ENCODE results near the gene SIT1. TPM values are rescaled to one million over a fixed set of nuclear protein-coding genes. Genes with fewer than 3 reads are reported as not detected.
A peak's percentile ranks its signal among the peaks of the same experiment; 100 is the strongest.

SIT1 gene
- total RNA-seq, 1 donor from 2014 or later: 0.33 TPM

GRCh38 chr9:35662437-35662836 is 11.7 kb upstream of the SIT1 start:
- Mint-ChIP-seq H3K4me3 (peak overlapping the region; percentile 87), H3K9me3 (peaks cover 3% of the 10 kb centered on the region), H3K4me1 (peaks cover 61% of the 10 kb centered on the region), H3K36me3 (ENCODE audit: low read depth) (peaks cover 10% of the 10 kb centered on the region), H3K27ac (ENCODE audit: unreplicated experiment) (no peak overlapping the region), H3K27me3 (ENCODE audit: low read depth) (peaks cover 6% of the 10 kb centered on the region)
- no peak for TF ChIP-seq CTCF (conservative IDR thresholded peaks at IDR 0.05)
- no peak for DNase-seq (ENCODE audit: low read depth, low spot score)

GRCh38 chr9:35661756-35662350 is 11.1 kb upstream of the SIT1 start:
- no peak for DNase-seq (ENCODE audit: low read depth, low spot score)
- Mint-ChIP-seq H3K27me3 (ENCODE audit: low read depth) (peaks cover 7% of the 10 kb centered on the region), H3K36me3 (ENCODE audit: low read depth) (peaks cover 10% of the 10 kb centered on the region), H3K27ac (ENCODE audit: unreplicated experiment) (no peak overlapping the region), H3K4me3 (peak overlapping the region; percentile 87), H3K4me1 (peaks cover 67% of the 10 kb centered on the region), H3K9me3 (peaks cover 3% of the 10 kb centered on the region)
- TF ChIP-seq CTCF (conservative IDR thresholded peaks at IDR 0.05): no peak

- peaks cover 3% of the 10 kb centered on the region for H3K9me3 Mint-ChIP-seq
- peak overlapping the region; percentile 68 for H3K27ac Mint-ChIP-seq (ENCODE audit: unreplicated experiment)
- peaks cover 72% of the 10 kb centered on the region for H3K4me1 Mint-ChIP-seq
- peaks cover 9% of the 10 kb centered on the region for H3K27me3 Mint-ChIP-seq (ENCODE audit: low read depth)
- TF ChIP-seq CTCF (conservative IDR thresholded peaks at IDR 0.05): no peak
- no peak for DNase-seq (ENCODE audit: low read depth, low spot score)
- peaks cover 10% of the 10 kb centered on the region for H3K36me3 Mint-ChIP-seq (ENCODE audit: low read depth)
- peak overlapping the region; percentile 85 for H3K4me3 Mint-ChIP-seq
Measured at GRCh38 chr9:35660966-35661415, 10.3 kb upstream of the SIT1 start.

- Mint-ChIP-seq H3K4me3 (peak overlapping the region; percentile 88), H3K9me3 (peaks cover 3% of the 10 kb centered on the region), H3K27me3 (ENCODE audit: low read depth) (peaks cover 9% of the 10 kb centered on the region), H3K36me3 (ENCODE audit: low read depth) (peaks cover 10% of the 10 kb centered on the region), H3K4me1 (peaks cover 62% of the 10 kb centered on the region), H3K27ac (ENCODE audit: unreplicated experiment) (no peak overlapping the region)
- no peak for DNase-seq (ENCODE audit: low read depth, low spot score)
- TF ChIP-seq CTCF (conservative IDR thresholded peaks at IDR 0.05): no peak
Measured at GRCh38 chr9:35659340-35659739, 8.6 kb upstream of the SIT1 start.

- Mint-ChIP-seq H3K4me1 (peaks cover 58% of the 10 kb centered on the region), H3K27ac (ENCODE audit: unreplicated experiment) (no peak overlapping the region)
Measured at GRCh38 chr9:35658968-35659220, 8.2 kb upstream of the SIT1 start.

More at GRCh38 chr9:35658968-35659220, 8.2 kb upstream of the SIT1 start:
- Mint-ChIP-seq H3K4me3 (peak overlapping the region; percentile 88), H3K27me3 (ENCODE audit: low read depth) (peaks cover 9% of the 10 kb centered on the region), H3K36me3 (ENCODE audit: low read depth) (peaks cover 10% of the 10 kb centered on the region), H3K9me3 (peaks cover 3% of the 10 kb centered on the region)
- no peak for DNase-seq (ENCODE audit: low read depth, low spot score)
- TF ChIP-seq CTCF (conservative IDR thresholded peaks at IDR 0.05): no peak
